Panc1 (cell line): ENCODE measurements around the gene TNNT3.

Experiments
- POLR2AphosphoS5 ChIP-seq: IDR thresholded peaks from 2 replicates; pipeline ENCODE4 v1.6.1; 2012; ENCODE audit warnings: mild to moderate bottlenecking, low read depth, low read length, moderate library complexity
- SIN3A ChIP-seq: IDR thresholded peaks from 2 replicates; pipeline ENCODE4 v1.6.1; 2012; ENCODE audit warnings: low read depth, mild to moderate bottlenecking, low read length, moderate library complexity, borderline replicate concordance; ENCODE audit not compliant: insufficient read depth
- TCF7L2 ChIP-seq: IDR thresholded peaks from 2 replicates; pipeline ENCODE4 v1.6.1; 2011; ENCODE audit warnings: mild to moderate bottlenecking, low read depth, low read length, inconsistent platforms
- TF ChIP-seq, protein P1 (sequence below): fragments of 450-650 bp; IDR thresholded peaks from 2 replicates; pipeline ENCODE4 v1.5.1; 2017; ENCODE audit warnings: mild to moderate bottlenecking
- TF ChIP-seq, protein P2 (sequence below), 2 experiments: IDR thresholded peaks; 2 replicates each; pipeline ENCODE4 v1.6.1; 2011 to 2012; ENCODE audit warnings: low read depth in 2 of 2, control low read depth in 1 of 2, low read length in 1 of 2, mild to moderate bottlenecking in 1 of 2, moderate library complexity in 1 of 2; ENCODE audit not compliant: insufficient read depth in 1 of 2

DNA sequence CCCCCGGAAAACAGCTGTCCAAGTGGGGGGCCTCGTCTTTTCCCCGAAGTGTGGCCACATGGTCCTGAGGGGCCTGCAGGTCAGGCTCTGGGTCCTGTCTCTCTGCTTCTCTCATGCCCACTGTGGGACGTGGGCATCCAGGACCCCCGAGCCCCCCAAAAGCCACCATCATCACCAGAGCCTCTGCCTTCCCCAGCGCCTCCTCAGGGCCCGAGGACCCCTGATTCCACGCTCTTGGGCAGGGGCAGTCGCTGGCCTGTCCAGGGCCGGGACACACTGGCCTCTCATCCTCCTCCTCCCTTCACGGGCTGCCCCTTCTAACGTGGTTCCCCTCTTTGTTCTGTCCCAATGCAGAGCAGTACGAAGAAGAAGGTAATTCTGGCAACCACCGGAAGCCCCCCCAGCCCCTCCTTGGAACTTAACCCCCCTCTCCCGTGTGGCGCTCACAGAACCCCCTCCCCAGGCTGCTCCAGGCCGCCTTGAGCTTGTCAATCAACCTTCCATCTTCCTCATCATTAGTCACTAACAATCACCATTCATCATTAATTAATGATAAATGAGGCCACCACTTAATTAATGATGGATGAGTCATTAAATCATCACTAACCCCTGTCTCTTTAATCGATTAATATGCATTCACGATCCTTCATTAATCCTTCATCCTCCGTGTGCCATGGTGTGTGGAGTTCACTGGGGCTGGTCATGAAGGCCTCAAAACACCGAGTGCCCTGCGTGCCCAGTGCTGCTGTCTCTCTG, 3.9 kb downstream of the TNNT3 start:
- no peak for TF ChIP-seq POLR2AphosphoS5
- TF ChIP-seq, protein P1, sequence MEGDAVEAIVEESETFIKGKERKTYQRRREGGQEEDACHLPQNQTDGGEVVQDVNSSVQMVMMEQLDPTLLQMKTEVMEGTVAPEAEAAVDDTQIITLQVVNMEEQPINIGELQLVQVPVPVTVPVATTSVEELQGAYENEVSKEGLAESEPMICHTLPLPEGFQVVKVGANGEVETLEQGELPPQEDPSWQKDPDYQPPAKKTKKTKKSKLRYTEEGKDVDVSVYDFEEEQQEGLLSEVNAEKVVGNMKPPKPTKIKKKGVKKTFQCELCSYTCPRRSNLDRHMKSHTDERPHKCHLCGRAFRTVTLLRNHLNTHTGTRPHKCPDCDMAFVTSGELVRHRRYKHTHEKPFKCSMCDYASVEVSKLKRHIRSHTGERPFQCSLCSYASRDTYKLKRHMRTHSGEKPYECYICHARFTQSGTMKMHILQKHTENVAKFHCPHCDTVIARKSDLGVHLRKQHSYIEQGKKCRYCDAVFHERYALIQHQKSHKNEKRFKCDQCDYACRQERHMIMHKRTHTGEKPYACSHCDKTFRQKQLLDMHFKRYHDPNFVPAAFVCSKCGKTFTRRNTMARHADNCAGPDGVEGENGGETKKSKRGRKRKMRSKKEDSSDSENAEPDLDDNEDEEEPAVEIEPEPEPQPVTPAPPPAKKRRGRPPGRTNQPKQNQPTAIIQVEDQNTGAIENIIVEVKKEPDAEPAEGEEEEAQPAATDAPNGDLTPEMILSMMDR, result no peak
- TF ChIP-seq, protein P2, sequence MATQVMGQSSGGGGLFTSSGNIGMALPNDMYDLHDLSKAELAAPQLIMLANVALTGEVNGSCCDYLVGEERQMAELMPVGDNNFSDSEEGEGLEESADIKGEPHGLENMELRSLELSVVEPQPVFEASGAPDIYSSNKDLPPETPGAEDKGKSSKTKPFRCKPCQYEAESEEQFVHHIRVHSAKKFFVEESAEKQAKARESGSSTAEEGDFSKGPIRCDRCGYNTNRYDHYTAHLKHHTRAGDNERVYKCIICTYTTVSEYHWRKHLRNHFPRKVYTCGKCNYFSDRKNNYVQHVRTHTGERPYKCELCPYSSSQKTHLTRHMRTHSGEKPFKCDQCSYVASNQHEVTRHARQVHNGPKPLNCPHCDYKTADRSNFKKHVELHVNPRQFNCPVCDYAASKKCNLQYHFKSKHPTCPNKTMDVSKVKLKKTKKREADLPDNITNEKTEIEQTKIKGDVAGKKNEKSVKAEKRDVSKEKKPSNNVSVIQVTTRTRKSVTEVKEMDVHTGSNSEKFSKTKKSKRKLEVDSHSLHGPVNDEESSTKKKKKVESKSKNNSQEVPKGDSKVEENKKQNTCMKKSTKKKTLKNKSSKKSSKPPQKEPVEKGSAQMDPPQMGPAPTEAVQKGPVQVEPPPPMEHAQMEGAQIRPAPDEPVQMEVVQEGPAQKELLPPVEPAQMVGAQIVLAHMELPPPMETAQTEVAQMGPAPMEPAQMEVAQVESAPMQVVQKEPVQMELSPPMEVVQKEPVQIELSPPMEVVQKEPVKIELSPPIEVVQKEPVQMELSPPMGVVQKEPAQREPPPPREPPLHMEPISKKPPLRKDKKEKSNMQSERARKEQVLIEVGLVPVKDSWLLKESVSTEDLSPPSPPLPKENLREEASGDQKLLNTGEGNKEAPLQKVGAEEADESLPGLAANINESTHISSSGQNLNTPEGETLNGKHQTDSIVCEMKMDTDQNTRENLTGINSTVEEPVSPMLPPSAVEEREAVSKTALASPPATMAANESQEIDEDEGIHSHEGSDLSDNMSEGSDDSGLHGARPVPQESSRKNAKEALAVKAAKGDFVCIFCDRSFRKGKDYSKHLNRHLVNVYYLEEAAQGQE (IDR thresholded peaks at IDR 0.05; ENCODE audit: insufficient read depth in 1 of 2, low read depth in 2 of 2, low read length in 1 of 2), result no peak
- no peak for TF ChIP-seq SIN3A
- no peak for TF ChIP-seq TCF7L2
